ENCODE data around the gene PLEKHA5.
A peak's percentile ranks its signal among the peaks of the same experiment; 100 is the strongest.

PLEKHA5 gene

GRCh38 chr12:19351346-19351745 is 221.8 kb downstream of the PLEKHA5 start:
- no peak overlapping the region for H2BK120ac ChIP-seq (ENCODE audit: low read depth, low read length)
- no peak overlapping the region for H3K27ac ChIP-seq (ENCODE audit: low read length, poor library complexity, severe bottlenecking)
- H2BK5ac ChIP-seq (ENCODE audit: low read depth, low read length, poor library complexity, severe bottlenecking): no peak overlapping the region
- WGBS: 100% methylated on average over 2 of the region's 2 CpGs
- H3K18ac ChIP-seq (ENCODE audit: low read depth in 1 of 2, low read length in 2 of 2): no peak overlapping the region
- H3K14ac ChIP-seq (ENCODE audit: low read length in 2 of 2): no peak overlapping the region
- H3K23ac ChIP-seq (ENCODE audit: low read length in 2 of 2): no peak overlapping the region
- H2AK5ac ChIP-seq (ENCODE audit: low read length, severe bottlenecking): no peak overlapping the region
- H3K9me3 ChIP-seq (ENCODE audit: control insufficient read depth, low read length): peaks cover 15% of the 10 kb centered on the region
- no peak overlapping the region for H3K4me2 ChIP-seq (ENCODE audit: low read length, poor library complexity, severe bottlenecking)
- no peak overlapping the region for H3K4ac ChIP-seq (ENCODE audit: low read depth in 1 of 2, low read length in 2 of 2)
- no peak overlapping the region for H4K91ac ChIP-seq (ENCODE audit: low read length)
- no peak overlapping the region for H2BK12ac ChIP-seq (ENCODE audit: low read length in 2 of 2)
- peaks cover 40 to 69% of the 10 kb centered on the region in 2 experiments for H3K36me3 ChIP-seq (ENCODE audit: control insufficient read depth in 1 of 2, insufficient read depth in 2 of 2, low read depth in 1 of 2, low read length in 2 of 2)
- H3K79me1 ChIP-seq (replicated peaks; ENCODE audit: low read length, poor library complexity, severe bottlenecking): peaks cover 7% of the 10 kb centered on the region
- H4K8ac ChIP-seq (ENCODE audit: low read length): no peak overlapping the region
- H3K27me3 ChIP-seq (ENCODE audit: control insufficient read depth in 1 of 2, insufficient read depth in 1 of 2, low read length in 2 of 2): no peaks in the 10 kb centered on the region
- H2BK15ac ChIP-seq (ENCODE audit: low read depth, poor library complexity, severe bottlenecking): no peak overlapping the region
- no peak overlapping the region for H2AFZ ChIP-seq (ENCODE audit: low read depth, low read length)
- no peak for DNase-seq
- no peaks in the 10 kb centered on the region for H3K4me1 ChIP-seq (ENCODE audit: control insufficient read depth, insufficient read depth, low read depth, low read length)
- no peak overlapping the region for H3K4me3 ChIP-seq (ENCODE audit: insufficient read depth in 1 of 2, low read depth in 1 of 2, low read length in 2 of 2)
- no peak overlapping the region for H3K9ac ChIP-seq (ENCODE audit: low read length)

GRCh38 chr12:19369691-19370148 is 240.2 kb downstream of the PLEKHA5 start:
- Histone ChIP-seq H3K4me2 (ENCODE audit: low read length, poor library complexity, severe bottlenecking) (no peak overlapping the region), H3K27me3 (ENCODE audit: control insufficient read depth in 1 of 2, insufficient read depth in 1 of 2, low read length in 2 of 2) (no peaks in the 10 kb centered on the region), H3K18ac (ENCODE audit: low read depth in 1 of 2, low read length in 2 of 2) (no peak overlapping the region), H3K27ac (ENCODE audit: low read length, poor library complexity, severe bottlenecking) (no peak overlapping the region), H4K8ac (ENCODE audit: low read length) (no peak overlapping the region), H3K9ac (ENCODE audit: low read length) (peak overlapping the region; percentile 2), H3K4ac (ENCODE audit: low read depth in 1 of 2, low read length in 2 of 2) (no peak overlapping the region), H2BK5ac (ENCODE audit: low read depth, low read length, poor library complexity, severe bottlenecking) (no peak overlapping the region), H2AFZ (ENCODE audit: low read depth, low read length) (no peak overlapping the region), H3K9me3 (ENCODE audit: control insufficient read depth, low read length) (no peaks in the 10 kb centered on the region), H2BK12ac (ENCODE audit: low read length in 2 of 2) (no peak overlapping the region), H3K36me3 (ENCODE audit: control insufficient read depth in 1 of 2, insufficient read depth in 2 of 2, low read depth in 1 of 2, low read length in 2 of 2) (peaks cover 54 to 57% of the 10 kb centered on the region in 2 experiments), H3K4me1 (ENCODE audit: control insufficient read depth, insufficient read depth, low read depth, low read length) (no peaks in the 10 kb centered on the region), H2BK120ac (ENCODE audit: low read depth, low read length) (no peak overlapping the region), H2BK15ac (ENCODE audit: low read depth, poor library complexity, severe bottlenecking) (no peak overlapping the region), H3K14ac (ENCODE audit: low read length in 2 of 2) (no peak overlapping the region), H3K79me1 (replicated peaks; ENCODE audit: low read length, poor library complexity, severe bottlenecking) (peaks cover 8% of the 10 kb centered on the region), H3K4me3 (ENCODE audit: insufficient read depth in 1 of 2, low read depth in 1 of 2, low read length in 2 of 2) (no peak overlapping the region), H4K91ac (ENCODE audit: low read length) (no peak overlapping the region), H3K23ac (ENCODE audit: low read length in 2 of 2) (no peak overlapping the region), H2AK5ac (ENCODE audit: low read length, severe bottlenecking) (no peak overlapping the region)
- WGBS: 96% methylated on average over 6 of the region's 6 CpGs
- DNase-seq: no peak

DNA sequence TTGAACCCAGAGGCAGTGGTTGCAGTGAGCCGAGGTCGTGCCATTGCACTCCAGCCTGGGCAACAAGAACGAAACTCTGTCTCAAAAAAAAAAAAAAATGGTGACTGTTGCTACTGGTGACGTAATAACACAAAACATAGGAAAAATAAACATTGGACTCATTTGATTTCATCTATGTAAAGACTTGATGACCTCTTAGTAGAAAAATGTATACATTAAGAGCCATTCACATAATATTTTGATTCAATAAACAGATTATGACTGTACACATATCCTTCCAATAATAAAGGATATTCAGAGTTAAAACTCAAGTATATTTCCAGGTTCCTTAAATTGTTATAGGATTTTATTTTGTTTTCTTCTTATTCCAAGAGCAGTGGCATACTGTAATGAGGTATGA is 244.1 kb downstream of the PLEKHA5 start:
- no peak overlapping the region for H3K14ac ChIP-seq (ENCODE audit: low read length in 2 of 2)
- DNase-seq: peak; percentile 56
- H3K23ac ChIP-seq (ENCODE audit: low read length in 2 of 2): no peak overlapping the region
- H3K9ac ChIP-seq (ENCODE audit: low read length): no peak overlapping the region
- no peaks in the 10 kb centered on the region for H3K27me3 ChIP-seq (ENCODE audit: control insufficient read depth in 1 of 2, insufficient read depth in 1 of 2, low read length in 2 of 2)
- peaks cover 43 to 54% of the 10 kb centered on the region in 2 experiments for H3K36me3 ChIP-seq (ENCODE audit: control insufficient read depth in 1 of 2, insufficient read depth in 2 of 2, low read depth in 1 of 2, low read length in 2 of 2)
- no peak overlapping the region for H2AFZ ChIP-seq (ENCODE audit: low read depth, low read length)
- peaks cover 7% of the 10 kb centered on the region for H3K79me1 ChIP-seq (replicated peaks; ENCODE audit: low read length, poor library complexity, severe bottlenecking)
- H3K4me3 ChIP-seq (ENCODE audit: insufficient read depth in 1 of 2, low read depth in 1 of 2, low read length in 2 of 2): no peak overlapping the region
- H2BK15ac ChIP-seq (ENCODE audit: low read depth, poor library complexity, severe bottlenecking): no peak overlapping the region
- H4K91ac ChIP-seq (ENCODE audit: low read length): no peak overlapping the region
- H2BK120ac ChIP-seq (ENCODE audit: low read depth, low read length): no peak overlapping the region
- no peak overlapping the region for H2BK12ac ChIP-seq (ENCODE audit: low read length in 2 of 2)
- H4K8ac ChIP-seq (ENCODE audit: low read length): no peak overlapping the region
- H2AK5ac ChIP-seq (ENCODE audit: low read length, severe bottlenecking): no peak overlapping the region
- H3K4me1 ChIP-seq (ENCODE audit: control insufficient read depth, insufficient read depth, low read depth, low read length): no peaks in the 10 kb centered on the region
- H3K27ac ChIP-seq (ENCODE audit: low read length, poor library complexity, severe bottlenecking): no peak overlapping the region
- WGBS: 85% methylated on average over 2 of the region's 4 CpGs
- no peak overlapping the region for H2BK5ac ChIP-seq (ENCODE audit: low read depth, low read length, poor library complexity, severe bottlenecking)
- H3K18ac ChIP-seq (ENCODE audit: low read depth in 1 of 2, low read length in 2 of 2): no peak overlapping the region
- H3K4me2 ChIP-seq (ENCODE audit: low read length, poor library complexity, severe bottlenecking): no peak overlapping the region
- H3K4ac ChIP-seq (ENCODE audit: low read depth in 1 of 2, low read length in 2 of 2): no peak overlapping the region
- no peaks in the 10 kb centered on the region for H3K9me3 ChIP-seq (ENCODE audit: control insufficient read depth, low read length)

GRCh38 chr12:19375888-19376287 is 246.4 kb downstream of the PLEKHA5 start:
- Histone ChIP-seq H3K27ac (ENCODE audit: low read length, poor library complexity, severe bottlenecking) (no peak overlapping the region), H2AK5ac (ENCODE audit: low read length, severe bottlenecking) (no peak overlapping the region), H3K9ac (ENCODE audit: low read length) (no peak overlapping the region), H4K8ac (ENCODE audit: low read length) (no peak overlapping the region), H4K91ac (ENCODE audit: low read length) (no peak overlapping the region), H3K9me3 (ENCODE audit: control insufficient read depth, low read length) (no peaks in the 10 kb centered on the region), H3K4me1 (ENCODE audit: control insufficient read depth, insufficient read depth, low read depth, low read length) (no peaks in the 10 kb centered on the region), H2BK12ac (ENCODE audit: low read length in 2 of 2) (no peak overlapping the region), H2BK5ac (ENCODE audit: low read depth, low read length, poor library complexity, severe bottlenecking) (no peak overlapping the region), H3K14ac (ENCODE audit: low read length in 2 of 2) (no peak overlapping the region), H3K27me3 (ENCODE audit: control insufficient read depth in 1 of 2, insufficient read depth in 1 of 2, low read length in 2 of 2) (no peaks in the 10 kb centered on the region), H3K36me3 (ENCODE audit: control insufficient read depth in 1 of 2, insufficient read depth in 2 of 2, low read depth in 1 of 2, low read length in 2 of 2) (peaks cover 44 to 49% of the 10 kb centered on the region in 2 experiments), H3K4me3 (ENCODE audit: insufficient read depth in 1 of 2, low read depth in 1 of 2, low read length in 2 of 2) (no peak overlapping the region), H2AFZ (ENCODE audit: low read depth, low read length) (no peak overlapping the region), H3K4ac (ENCODE audit: low read depth in 1 of 2, low read length in 2 of 2) (no peak overlapping the region), H3K79me1 (replicated peaks; ENCODE audit: low read length, poor library complexity, severe bottlenecking) (peaks cover 6% of the 10 kb centered on the region), H2BK120ac (ENCODE audit: low read depth, low read length) (no peak overlapping the region), H3K18ac (ENCODE audit: low read depth in 1 of 2, low read length in 2 of 2) (no peak overlapping the region), H3K23ac (ENCODE audit: low read length in 2 of 2) (no peak overlapping the region), H2BK15ac (ENCODE audit: low read depth, poor library complexity, severe bottlenecking) (no peak overlapping the region), H3K4me2 (ENCODE audit: low read length, poor library complexity, severe bottlenecking) (no peak overlapping the region)
- WGBS: 80% methylated on average over 1 of the region's 2 CpGs
- no peak for DNase-seq

Data from mesenchymal stem cell (in vitro differentiated cells and primary cell).